Right hindlimb (tissue), 1 donor: ENCODE results near the gene SUGP2.

ENCODE experiments used
- DNase-seq: peaks from one replicate; pipeline ENCODE4 v3.0.0-alpha.2; 2018

Gene SUGP2

GRCh38 chr19:19059018-19059836 is 25.9 kb upstream of the SUGP2 start:
- DNase-seq = no peak

- no peak for DNase-seq
Observed at GRCh38 chr19:19057720-19058119, 24.4 kb upstream of the SUGP2 start.

GRCh38 chr19:19057317-19057716 is 24.0 kb upstream of the SUGP2 start:
- DNase-seq = no peak

GRCh38 chr19:19056636-19057275 is 23.4 kb upstream of the SUGP2 start:
- no peak for DNase-seq

- no peak for DNase-seq
Observed at GRCh38 chr19:19055701-19056100, 22.4 kb upstream of the SUGP2 start.

- no peak for DNase-seq
Observed at GRCh38 chr19:19054939-19055440, 21.7 kb upstream of the SUGP2 start.

GRCh38 chr19:19054315-19054938 is 21.1 kb upstream of the SUGP2 start:
- no peak for DNase-seq

- DNase-seq = no peak
Observed at GRCh38 chr19:19053508-19054314, 20.4 kb upstream of the SUGP2 start.

- no peak for DNase-seq
Observed at GRCh38 chr19:19052921-19053320, 19.6 kb upstream of the SUGP2 start.

GRCh38 chr19:19051478-19052213 is 18.3 kb upstream of the SUGP2 start:
- no peak for DNase-seq

- DNase-seq = no peak
Observed at GRCh38 chr19:19050731-19051130, 17.4 kb upstream of the SUGP2 start.

GRCh38 chr19:19050104-19050503 is 16.8 kb upstream of the SUGP2 start:
- DNase-seq = no peak

GRCh38 chr19:19049406-19049805 is 16.1 kb upstream of the SUGP2 start:
- DNase-seq = no peak

- no peak for DNase-seq
Observed at GRCh38 chr19:19043881-19044280, 10.6 kb upstream of the SUGP2 start.

GRCh38 chr19:19043481-19043880 is 10.2 kb upstream of the SUGP2 start:
- no peak for DNase-seq

GRCh38 chr19:19042732-19043280 is 9.5 kb upstream of the SUGP2 start:
- DNase-seq = no peak

- no peak for DNase-seq
Observed at GRCh38 chr19:19040417-19040816, 7.1 kb upstream of the SUGP2 start.

- DNase-seq = no peak
Observed at GRCh38 chr19:19039901-19040300, 6.6 kb upstream of the SUGP2 start.

- peak; percentile 56 for DNase-seq
Observed at GRCh38 chr19:19034204-19034624, 897 bp upstream of the SUGP2 start.

GRCh38 chr19:19033176-19033425 is 216 bp downstream of the SUGP2 start:
- no peak for DNase-seq

GRCh38 chr19:19032420-19033175 is 719 bp downstream of the SUGP2 start:
- DNase-seq = peak; percentile 92
